ENCODE results near the gene SH3BP5L.
"Not testable (repeated sequence)": the region's sequence is repeated elsewhere in the genome, so short reads cannot be mapped to it uniquely, and the experiment has no call there.

Gene SH3BP5L

DNA sequence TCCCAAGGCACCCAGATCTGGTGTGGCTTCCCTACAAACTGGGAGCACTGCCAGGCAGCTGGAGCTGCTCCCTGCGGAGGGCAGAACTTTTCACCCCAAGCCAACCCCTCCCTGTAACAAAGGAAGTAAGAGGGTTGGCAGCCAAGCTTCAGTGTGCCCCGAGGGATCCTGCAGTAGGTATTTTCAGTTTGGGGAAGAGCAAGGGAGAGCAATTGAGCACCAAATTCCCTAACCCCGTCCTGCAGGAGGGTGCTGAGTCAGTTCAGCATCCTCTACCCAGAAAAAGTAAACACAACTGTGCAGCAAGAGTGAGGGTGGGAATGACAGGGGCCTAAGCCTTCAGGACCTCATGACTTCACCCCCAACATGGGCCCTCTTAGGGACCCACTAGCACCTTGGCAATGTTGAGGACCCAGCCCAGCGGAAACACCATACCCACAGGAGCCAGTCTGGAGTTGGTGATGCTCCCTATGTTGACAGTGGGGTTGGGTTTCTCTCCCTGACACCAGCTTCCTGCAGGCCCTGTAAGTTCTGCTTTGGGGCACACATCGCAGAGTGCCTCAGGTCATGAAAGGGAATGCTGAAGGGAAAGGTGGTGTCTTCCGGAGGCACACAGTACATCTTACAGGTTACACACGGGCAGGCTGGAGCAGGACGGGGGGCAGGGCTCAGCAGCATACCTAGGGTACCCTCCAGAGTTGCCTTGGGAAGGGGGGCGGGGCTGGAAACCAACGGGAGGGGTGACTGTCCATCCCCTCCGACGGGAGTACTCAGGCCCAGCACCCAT, 14.8 kb downstream of the SH3BP5L start:
- no peak for DNase-seq (ENCODE audit: low read depth in 2 of 2)

- no peak for DNase-seq (ENCODE audit: low read depth in 2 of 2)
These were observed 15.6 kb downstream of the SH3BP5L start for GRCh38 chr1:248810000-248810726.

DNA sequence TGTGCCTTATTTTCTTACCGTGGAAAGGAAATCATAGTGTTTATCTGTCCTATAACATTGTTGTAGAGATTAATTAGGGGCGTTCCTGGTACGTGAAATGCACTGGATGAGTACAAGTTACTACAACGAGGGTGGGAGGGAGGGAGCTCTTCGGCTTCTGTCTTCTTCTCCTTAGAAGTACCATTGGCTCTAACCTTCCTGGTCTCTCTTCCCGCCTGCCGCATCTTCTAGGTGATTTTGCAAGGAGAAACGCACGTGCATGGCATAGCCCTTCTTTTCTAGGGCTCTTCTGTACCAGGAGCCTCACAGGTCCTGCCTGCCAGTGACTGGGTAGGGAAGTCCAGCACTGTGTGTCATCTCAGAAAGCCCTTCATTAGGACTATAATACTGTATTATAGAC, 16.8 kb downstream of the SH3BP5L start:
- no peak for DNase-seq (ENCODE audit: low read depth in 2 of 2)

DNA sequence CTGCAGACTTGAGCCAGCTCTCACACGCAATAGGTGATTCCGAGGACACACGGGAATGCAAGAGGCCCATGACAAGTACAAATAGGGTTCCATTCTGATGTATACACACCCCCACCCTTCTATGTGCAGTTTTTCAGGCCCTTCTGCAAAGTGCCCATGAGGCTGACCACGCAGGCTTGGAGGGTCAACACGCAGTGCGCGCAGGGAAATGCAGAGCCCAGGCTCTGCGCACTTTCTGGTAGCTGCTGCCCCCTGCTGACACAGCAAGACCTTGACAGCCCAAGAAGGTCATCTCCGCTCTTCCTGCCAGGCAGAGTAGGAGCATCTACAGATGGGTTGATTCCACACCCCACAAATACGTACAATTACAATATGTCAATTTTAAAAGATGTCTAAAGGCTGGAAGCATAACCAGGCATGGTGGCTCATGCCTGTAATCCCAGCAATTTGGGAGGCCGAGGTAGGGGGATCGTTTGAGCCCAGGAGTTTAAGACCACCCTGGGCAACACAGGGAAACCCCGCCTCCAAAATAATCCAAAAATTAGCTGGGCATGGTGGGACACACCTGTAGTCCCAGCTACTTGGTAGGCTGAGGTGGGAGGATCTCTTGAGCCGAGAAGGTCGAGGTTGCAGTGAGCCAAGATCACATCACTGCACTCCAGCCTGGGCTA, 18.5 kb downstream of the SH3BP5L start:
- peak; percentile 29 to 44 for DNase-seq (ENCODE audit: low read depth in 2 of 2)

- DNase-seq (ENCODE audit: low read depth in 2 of 2), result no peak
These were observed 19.8 kb downstream of the SH3BP5L start for GRCh38 chr1:248805876-248806275.

GRCh38 chr1:248804771-248805681, 20.7 kb downstream of the SH3BP5L start:
- DNase-seq (ENCODE audit: low read depth in 2 of 2), result no peak

- DNase-seq (ENCODE audit: low read depth in 2 of 2), result not testable (repeated sequence)
These were observed 22.2 kb downstream of the SH3BP5L start for GRCh38 chr1:248803501-248803900.

- DNase-seq (ENCODE audit: low read depth in 2 of 2), result no peak
These were observed 23.3 kb downstream of the SH3BP5L start for GRCh38 chr1:248802454-248802853.

DNA sequence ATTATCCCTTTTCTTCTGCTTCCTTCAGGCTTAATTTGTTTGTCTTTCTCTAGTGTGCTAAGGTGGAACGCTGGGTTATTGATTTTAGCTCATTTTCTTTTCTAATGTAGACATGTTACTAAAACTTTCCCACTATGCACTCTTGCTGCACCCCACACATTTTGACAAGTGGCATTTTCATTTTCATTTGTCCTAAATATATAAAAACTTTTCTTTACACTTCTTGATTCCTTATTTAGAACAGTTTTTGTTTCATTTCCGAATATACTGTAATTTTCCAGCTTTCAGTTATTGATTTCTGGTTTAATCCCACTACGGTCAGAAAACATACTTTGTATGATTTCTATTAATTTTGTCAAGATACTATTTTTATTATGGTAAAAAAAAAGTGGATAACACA, 25.3 kb downstream of the SH3BP5L start:
- DNase-seq (ENCODE audit: low read depth in 2 of 2), result no peak

GRCh38 chr1:248798791-248799190, 26.9 kb downstream of the SH3BP5L start:
- no peak for DNase-seq (ENCODE audit: low read depth in 2 of 2)

DNA sequence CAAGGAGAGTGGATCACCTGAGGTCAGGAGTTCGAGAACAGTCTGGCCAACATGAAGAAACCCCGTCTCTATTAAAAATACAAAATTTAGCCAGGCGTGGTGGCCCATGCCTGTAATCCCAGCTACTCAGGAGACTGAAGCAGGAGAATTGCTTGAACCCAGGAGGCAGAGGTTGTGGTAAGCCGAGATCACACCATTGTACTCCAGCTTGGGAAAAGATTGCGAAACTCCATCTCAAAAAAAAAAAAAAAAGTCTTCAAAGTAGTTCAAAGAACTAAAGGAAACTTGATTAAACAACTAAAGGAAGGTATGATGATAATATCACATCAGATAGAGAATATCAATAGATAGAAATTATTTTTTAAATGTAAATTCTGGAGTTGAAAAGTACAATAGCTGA, 31.1 kb downstream of the SH3BP5L start:
- DNase-seq (ENCODE audit: low read depth in 2 of 2), result not testable (repeated sequence)

DNA sequence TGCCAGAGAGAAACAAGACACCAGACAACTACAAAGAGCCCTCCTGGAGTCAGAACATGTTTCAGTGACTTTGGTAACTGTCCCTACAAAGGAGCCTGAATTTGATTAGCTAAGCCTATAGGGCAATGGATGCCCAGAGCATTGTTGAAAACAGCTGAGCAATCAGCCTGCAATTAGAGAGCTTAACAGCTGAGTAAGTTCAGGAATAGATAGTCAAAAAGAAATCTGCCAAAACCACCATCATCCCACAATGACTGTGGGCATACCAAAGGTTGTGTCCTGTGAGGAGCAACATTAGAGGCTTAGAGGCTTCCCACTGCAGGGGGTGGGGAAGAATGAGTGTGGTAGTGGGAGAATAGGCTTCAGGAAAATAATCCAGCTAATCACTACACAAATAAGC, 32.1 kb downstream of the SH3BP5L start:
- DNase-seq (ENCODE audit: low read depth in 2 of 2), result no peak

DNA sequence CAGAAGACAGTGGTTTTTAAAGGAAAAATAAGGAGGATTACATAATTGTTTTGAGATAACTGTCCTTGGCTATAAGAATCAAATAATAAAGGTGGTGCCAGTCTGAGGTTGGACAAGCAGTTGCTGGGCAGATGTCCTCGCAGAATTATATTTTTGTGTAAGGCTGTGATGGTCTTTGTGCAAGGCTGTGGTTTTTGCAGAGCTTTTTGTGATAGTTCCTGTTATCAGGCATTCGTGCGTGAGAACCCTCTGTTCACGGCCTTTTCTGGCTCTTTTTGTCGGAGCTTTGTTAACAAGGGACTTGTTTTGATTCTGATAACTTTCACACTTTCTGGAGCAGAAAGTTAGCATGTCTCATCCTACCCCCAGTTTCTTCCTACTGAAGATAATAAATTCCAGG, 33.4 kb downstream of the SH3BP5L start:
- DNase-seq (ENCODE audit: low read depth in 2 of 2), result no peak

DNA sequence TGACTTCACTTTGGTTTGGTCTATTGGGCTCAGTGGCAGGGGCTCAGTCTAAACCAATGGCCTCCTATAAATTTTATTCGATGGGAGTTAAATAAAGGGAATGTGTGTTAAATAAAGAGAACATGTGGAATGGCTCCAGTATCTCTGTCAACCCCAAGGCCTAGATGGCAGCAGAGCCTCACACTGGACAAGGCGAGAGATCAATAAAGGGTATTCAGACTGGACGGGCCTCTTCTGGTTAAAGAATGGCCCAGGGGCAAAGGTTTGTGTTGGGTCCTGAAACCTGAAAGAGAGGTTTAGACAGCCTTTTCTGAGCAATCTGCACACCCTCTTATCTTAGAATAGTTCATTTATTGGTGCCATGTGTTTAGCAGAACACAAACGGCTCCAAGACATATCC, 34.7 kb downstream of the SH3BP5L start:
- DNase-seq (ENCODE audit: low read depth in 2 of 2), result no peak

DNA sequence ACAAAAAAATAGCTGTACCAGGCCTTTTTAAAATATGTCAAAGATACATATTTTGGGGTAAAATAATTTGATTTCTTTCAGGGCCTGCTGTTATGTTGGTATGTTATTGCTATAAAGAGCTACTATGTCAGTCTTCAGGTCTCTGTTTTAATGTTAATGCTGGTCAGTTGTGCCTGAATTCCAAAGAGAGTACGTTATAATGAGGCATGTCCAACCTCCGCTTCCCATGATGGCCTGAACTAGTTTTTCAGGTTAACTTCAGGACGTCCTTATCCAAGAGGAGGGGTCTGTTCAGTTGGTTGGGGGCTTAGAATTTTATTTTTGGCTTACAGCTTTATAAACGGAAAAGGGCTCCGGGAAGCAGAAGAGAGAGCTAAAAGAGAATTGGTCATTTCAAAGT, 35.3 kb downstream of the SH3BP5L start:
- no peak for DNase-seq (ENCODE audit: low read depth in 2 of 2)

DNA sequence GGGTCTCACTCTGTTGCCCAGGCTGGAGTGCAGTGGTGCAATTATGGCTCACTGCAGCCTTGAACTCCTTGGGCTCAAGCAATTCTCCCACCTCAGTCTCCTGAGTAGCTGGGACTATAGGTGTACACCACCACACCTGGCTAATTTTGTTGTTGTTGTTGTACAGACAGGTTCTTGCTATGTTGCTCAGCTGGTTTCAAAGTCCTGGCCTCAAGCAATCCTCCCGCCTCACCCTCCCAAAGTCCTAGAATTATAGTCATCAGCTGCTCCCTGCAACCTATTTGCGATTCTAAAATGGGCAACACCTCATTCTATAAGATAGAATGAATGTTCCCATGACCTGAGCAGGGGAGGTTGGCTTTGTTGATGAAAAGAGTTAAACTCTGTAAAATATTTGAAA, 36.4 kb downstream of the SH3BP5L start:
- DNase-seq (ENCODE audit: low read depth in 2 of 2), result not testable (repeated sequence)

DNA sequence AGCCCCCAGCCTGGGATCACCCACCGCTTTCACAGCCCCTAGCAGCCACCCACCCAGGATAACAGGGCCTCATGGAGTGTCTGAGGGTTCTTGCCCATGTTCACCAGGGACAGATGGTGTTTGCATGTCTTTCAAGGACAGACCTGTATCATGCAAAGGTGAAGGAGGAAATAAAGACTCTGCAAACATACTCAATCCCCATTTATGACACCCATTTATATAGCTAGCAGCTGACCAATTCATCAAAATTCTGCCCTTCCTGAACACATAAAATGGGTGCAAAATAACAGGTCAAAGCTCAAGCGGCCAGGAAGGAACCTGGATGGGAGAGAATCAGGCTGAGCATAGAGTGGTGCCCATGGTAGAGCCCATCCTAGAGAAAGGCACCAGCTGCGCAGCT, 37.4 kb downstream of the SH3BP5L start:
- DNase-seq (ENCODE audit: low read depth in 2 of 2), result no peak

GRCh38 chr1:248787430-248787829, 38.3 kb downstream of the SH3BP5L start:
- no peak for DNase-seq (ENCODE audit: low read depth in 2 of 2)

DNA sequence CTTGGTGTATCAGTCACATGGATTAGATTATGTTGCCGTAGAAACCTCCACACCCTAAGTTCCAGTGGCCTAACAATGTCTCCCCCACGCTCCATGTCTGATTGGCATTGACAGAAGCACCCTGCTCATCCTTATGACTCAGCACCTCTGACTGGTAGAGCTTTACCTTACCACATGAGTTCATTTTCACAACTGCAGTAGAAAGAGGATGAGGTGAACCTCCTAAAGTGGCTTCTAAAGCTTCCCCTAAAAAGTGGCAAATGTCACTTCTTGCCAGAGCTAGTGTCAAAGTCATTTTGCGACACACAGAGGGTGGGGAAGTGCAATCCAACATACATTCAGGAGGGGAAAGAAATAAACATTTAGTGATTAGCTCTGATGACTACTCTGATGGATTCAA, 39.6 kb downstream of the SH3BP5L start:
- no peak for DNase-seq (ENCODE audit: low read depth in 2 of 2)

DNA sequence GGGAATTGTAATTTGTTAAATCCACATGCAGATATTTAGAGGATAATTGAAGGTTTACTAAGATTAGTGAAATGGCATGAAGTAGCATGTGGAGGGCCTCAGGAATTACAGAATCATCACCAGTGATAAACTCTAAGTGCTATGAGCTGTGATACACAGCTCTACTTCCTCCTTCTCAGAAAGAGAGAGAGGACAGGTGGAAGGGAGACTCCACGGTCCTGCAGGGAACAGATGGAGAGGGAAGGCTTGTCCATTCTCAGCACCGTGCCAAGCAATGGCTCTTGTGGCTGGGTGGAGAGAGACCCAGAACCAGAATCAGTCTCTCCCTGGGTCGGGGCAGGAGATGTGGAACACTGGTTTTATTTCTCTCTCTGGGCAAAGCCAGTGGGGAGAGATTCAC, 42.3 kb downstream of the SH3BP5L start:
- DNase-seq (ENCODE audit: low read depth in 2 of 2), result no peak

GRCh38 chr1:248782416-248783141, 43.1 kb downstream of the SH3BP5L start:
- DNase-seq (ENCODE audit: low read depth in 2 of 2), result no peak

Data from activated CD4-positive, alpha-beta T cell treated with anti-CD3 and anti-CD28 coated beads for 24 hours (primary cell).